Measurements from ENCODE around the gene ZNF407.

DNA sequence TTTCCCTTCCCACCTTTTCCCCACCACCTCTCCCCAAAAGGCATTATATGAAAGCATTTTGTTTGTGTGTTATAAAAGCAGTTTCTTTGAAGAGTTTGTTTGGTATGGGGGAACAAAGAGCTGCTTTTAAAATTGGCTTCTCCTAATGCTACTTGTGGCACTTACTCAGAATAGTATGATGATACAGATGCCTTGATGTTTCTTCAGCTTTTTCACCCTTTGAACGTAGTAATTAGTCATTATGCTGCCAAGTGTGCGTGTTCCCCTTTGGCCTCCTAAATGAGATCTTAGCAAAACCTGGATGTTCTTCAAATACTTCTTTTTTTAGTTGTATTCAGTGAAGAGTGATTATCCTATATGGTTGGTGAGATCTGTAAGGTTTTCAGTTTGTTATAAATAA lies 427.9 kb downstream of the ZNF407 start:
- no peak for TF ChIP-seq BHLHE40 (IDR thresholded peaks at IDR 0.05; ENCODE audit: borderline replicate concordance)
- no peak for TF ChIP-seq SP1 (IDR thresholded peaks at IDR 0.05)
- no peak for TF ChIP-seq L3MBTL2 (conservative IDR thresholded peaks at IDR 0.05)
- no peak for TF ChIP-seq ARNT (IDR thresholded peaks at IDR 0.05)
- no peak for TF ChIP-seq CTBP1 (IDR thresholded peaks at IDR 0.05; ENCODE audit: borderline replicate concordance)
- TF ChIP-seq ZNF384 (IDR thresholded peaks at IDR 0.05), result no peak
- no peak for TF ChIP-seq FOXK2 (IDR thresholded peaks at IDR 0.05)
- no peak for TF ChIP-seq FOXA1 (IDR thresholded peaks at IDR 0.05)
- TF ChIP-seq HDGF (IDR thresholded peaks at IDR 0.05; ENCODE audit: borderline replicate concordance), result no peak
- no peak for TF ChIP-seq SUZ12 (IDR thresholded peaks at IDR 0.05)
- TF ChIP-seq, protein P1, sequence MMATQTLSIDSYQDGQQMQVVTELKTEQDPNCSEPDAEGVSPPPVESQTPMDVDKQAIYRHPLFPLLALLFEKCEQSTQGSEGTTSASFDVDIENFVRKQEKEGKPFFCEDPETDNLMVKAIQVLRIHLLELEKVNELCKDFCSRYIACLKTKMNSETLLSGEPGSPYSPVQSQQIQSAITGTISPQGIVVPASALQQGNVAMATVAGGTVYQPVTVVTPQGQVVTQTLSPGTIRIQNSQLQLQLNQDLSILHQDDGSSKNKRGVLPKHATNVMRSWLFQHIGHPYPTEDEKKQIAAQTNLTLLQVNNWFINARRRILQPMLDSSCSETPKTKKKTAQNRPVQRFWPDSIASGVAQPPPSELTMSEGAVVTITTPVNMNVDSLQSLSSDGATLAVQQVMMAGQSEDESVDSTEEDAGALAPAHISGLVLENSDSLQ (IDR thresholded peaks at IDR 0.05), result no peak
- no peak for TF ChIP-seq FOXM1 (IDR thresholded peaks at IDR 0.05; ENCODE audit: borderline replicate concordance)
- no peak for TF ChIP-seq ELF4 (IDR thresholded peaks at IDR 0.05)
